SK-N-SH treated with all-trans-retinoic acid at 6 μM for 48 hours (cell line): ENCODE results near the gene GINS1.

Experiments used
- ARNTL ChIP-seq: fragments of 450-650 bp; formaldehyde crosslinking; IDR thresholded peaks from 2 replicates; pipeline ENCODE4 v1.5.0; 2020; ENCODE audit warnings: low read depth, mild to moderate bottlenecking, moderate library complexity, borderline replicate concordance
- CSDC2 ChIP-seq: fragments of 250-450 bp; sonication (Bioruptor Pico); IDR thresholded peaks from 2 replicates; pipeline ENCODE4 v1.5.0; 2020; ENCODE audit warnings: mild to moderate bottlenecking, moderate library complexity
- ESRRG ChIP-seq: fragments of 250-450 bp; sonication (Bioruptor Pico); IDR thresholded peaks from 2 replicates; pipeline ENCODE4 v1.6.1; 2021; ENCODE audit warnings: mild to moderate bottlenecking
- OSR1 ChIP-seq: fragments of 250-450 bp; sonication (Bioruptor Pico); IDR thresholded peaks from 2 replicates; pipeline ENCODE4 v1.8.0; 2022; ENCODE audit warnings: moderate library complexity, mild to moderate bottlenecking, inconsistent platforms
- RARB ChIP-seq: fragments of 250-450 bp; sonication (Bioruptor Pico); IDR thresholded peaks from 2 replicates; pipeline ENCODE4 v1.8.0; 2021; ENCODE audit warnings: mild to moderate bottlenecking, moderate library complexity
- TCF4 ChIP-seq: fragments of 250-450 bp; sonication (Bioruptor Pico); IDR thresholded peaks from 2 replicates; pipeline ENCODE4 v1.8.0; 2021; ENCODE audit warnings: mild to moderate bottlenecking, moderate library complexity, borderline replicate concordance
- ZC3H10 ChIP-seq: fragments of 250-450 bp; sonication (Bioruptor Pico); IDR thresholded peaks from 2 replicates; pipeline ENCODE4 v1.5.1; 2021; ENCODE audit warnings: mild to moderate bottlenecking, moderate library complexity
- ZFP30 ChIP-seq: fragments of 450-650 bp; formaldehyde crosslinking; IDR thresholded peaks from 2 replicates; pipeline ENCODE4 v1.5.0; 2022; ENCODE audit warnings: mild to moderate bottlenecking, moderate library complexity
- ZNF565 ChIP-seq: fragments of 450-650 bp; formaldehyde crosslinking; conservative IDR thresholded peaks from 2 replicates; pipeline ENCODE4 v1.5.0; 2020; ENCODE audit warnings: low read depth, mild to moderate bottlenecking, moderate library complexity
- ZNF70 ChIP-seq: fragments of 450-650 bp; formaldehyde crosslinking; IDR thresholded peaks from 2 replicates; pipeline ENCODE4 v1.5.0; 2020; ENCODE audit warnings: mild to moderate bottlenecking, moderate library complexity
- ZNF8 ChIP-seq: fragments of 450-650 bp; formaldehyde crosslinking; IDR thresholded peaks from 2 replicates; pipeline ENCODE4 v1.5.0; 2020; ENCODE audit warnings: mild to moderate bottlenecking, moderate library complexity
- TF ChIP-seq, protein P1 (sequence below): fragments of 250-450 bp; sonication (Bioruptor Pico); IDR thresholded peaks from 2 replicates; pipeline ENCODE4 v1.8.0; 2020; ENCODE audit warnings: mild to moderate bottlenecking, moderate library complexity, borderline replicate concordance
- TF ChIP-seq, protein P2 (sequence below): fragments of 250-450 bp; sonication (Bioruptor Pico); IDR thresholded peaks from 2 replicates; pipeline ENCODE4 v1.5.1; 2020; ENCODE audit warnings: low read depth, mild to moderate bottlenecking, moderate library complexity
- TF ChIP-seq, protein P3 (sequence below): fragments of 250-450 bp; sonication (Bioruptor Pico); IDR thresholded peaks from 2 replicates; pipeline ENCODE4 v1.5.1; 2021; ENCODE audit warnings: mild to moderate bottlenecking, moderate library complexity

DNA sequence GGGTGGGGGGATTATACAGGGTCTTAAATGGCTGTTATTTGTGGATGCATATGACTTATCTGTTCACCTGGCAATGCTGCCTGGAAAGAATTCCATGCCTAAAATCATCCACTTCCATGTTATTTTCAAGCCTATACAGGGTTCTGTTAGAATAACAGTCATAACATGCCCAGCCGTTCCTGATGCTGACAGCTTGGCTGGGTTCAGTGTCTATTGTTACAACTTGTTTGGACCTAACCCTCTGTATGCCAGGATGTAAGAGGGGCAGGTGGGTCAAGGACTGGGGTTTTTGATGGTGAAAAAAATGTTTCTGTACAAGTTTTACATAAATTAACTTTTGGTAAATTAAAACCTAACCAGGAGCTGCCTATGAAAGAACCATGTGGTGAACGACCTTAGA is 79.8 kb downstream of the GINS1 start:
- TF ChIP-seq, protein P1, sequence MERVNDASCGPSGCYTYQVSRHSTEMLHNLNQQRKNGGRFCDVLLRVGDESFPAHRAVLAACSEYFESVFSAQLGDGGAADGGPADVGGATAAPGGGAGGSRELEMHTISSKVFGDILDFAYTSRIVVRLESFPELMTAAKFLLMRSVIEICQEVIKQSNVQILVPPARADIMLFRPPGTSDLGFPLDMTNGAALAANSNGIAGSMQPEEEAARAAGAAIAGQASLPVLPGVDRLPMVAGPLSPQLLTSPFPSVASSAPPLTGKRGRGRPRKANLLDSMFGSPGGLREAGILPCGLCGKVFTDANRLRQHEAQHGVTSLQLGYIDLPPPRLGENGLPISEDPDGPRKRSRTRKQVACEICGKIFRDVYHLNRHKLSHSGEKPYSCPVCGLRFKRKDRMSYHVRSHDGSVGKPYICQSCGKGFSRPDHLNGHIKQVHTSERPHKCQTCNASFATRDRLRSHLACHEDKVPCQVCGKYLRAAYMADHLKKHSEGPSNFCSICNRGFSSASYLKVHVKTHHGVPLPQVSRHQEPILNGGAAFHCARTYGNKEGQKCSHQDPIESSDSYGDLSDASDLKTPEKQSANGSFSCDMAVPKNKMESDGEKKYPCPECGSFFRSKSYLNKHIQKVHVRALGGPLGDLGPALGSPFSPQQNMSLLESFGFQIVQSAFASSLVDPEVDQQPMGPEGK (CRISPR knock-in tag), result no peak
- TF ChIP-seq ZFP30 (CRISPR knock-in tag) (no peak), ARNTL (CRISPR knock-in tag) (no peak), OSR1 (CRISPR knock-in tag) (no peak), ZNF8 (CRISPR knock-in tag) (no peak), CSDC2 (CRISPR knock-in tag) (no peak), TCF4 (CRISPR knock-in tag) (no peak), ESRRG (CRISPR knock-in tag) (no peak), ZNF565 (CRISPR knock-in tag) (no peak), ZNF70 (CRISPR knock-in tag) (no peak), ZC3H10 (CRISPR knock-in tag) (no peak), RARB (no peak)
- TF ChIP-seq, protein P2, sequence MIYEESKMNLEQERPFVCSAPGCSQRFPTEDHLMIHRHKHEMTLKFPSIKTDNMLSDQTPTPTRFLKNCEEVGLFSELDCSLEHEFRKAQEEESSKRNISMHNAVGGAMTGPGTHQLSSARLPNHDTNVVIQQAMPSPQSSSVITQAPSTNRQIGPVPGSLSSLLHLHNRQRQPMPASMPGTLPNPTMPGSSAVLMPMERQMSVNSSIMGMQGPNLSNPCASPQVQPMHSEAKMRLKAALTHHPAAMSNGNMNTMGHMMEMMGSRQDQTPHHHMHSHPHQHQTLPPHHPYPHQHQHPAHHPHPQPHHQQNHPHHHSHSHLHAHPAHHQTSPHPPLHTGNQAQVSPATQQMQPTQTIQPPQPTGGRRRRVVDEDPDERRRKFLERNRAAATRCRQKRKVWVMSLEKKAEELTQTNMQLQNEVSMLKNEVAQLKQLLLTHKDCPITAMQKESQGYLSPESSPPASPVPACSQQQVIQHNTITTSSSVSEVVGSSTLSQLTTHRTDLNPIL (CRISPR knock-in tag), result no peak
- TF ChIP-seq, protein P3, sequence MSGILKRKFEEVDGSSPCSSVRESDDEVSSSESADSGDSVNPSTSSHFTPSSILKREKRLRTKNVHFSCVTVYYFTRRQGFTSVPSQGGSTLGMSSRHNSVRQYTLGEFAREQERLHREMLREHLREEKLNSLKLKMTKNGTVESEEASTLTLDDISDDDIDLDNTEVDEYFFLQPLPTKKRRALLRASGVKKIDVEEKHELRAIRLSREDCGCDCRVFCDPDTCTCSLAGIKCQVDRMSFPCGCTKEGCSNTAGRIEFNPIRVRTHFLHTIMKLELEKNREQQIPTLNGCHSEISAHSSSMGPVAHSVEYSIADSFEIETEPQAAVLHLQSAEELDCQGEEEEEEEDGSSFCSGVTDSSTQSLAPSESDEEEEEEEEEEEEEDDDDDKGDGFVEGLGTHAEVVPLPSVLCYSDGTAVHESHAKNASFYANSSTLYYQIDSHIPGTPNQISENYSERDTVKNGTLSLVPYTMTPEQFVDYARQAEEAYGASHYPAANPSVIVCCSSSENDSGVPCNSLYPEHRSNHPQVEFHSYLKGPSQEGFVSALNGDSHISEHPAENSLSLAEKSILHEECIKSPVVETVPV (CRISPR knock-in tag), result no peak
